Right atrium auricular region (tissue), 2 donors: ENCODE measurements around the gene CCDC69. TPM values are rescaled to one million over a fixed set of nuclear protein-coding genes. Genes with fewer than 3 reads are reported as not detected.
A peak's percentile ranks its signal among the peaks of the same experiment; 100 is the strongest.

Experiments used
- DNase-seq: peaks from one replicate; pipeline ENCODE4 v3.0.0-alpha.2; 2019; ENCODE audit warnings: low spot score
- H3K27ac ChIP-seq, 2 donors: fragments of 200-600 bp; sonication (generic); 1 replicate in 1 of 2; 2 replicates in 1 of 2; pipeline ENCODE4 v1.5.1; 2016 to 2019
- H3K27me3 ChIP-seq, 2 donors: fragments of 200-600 bp; sonication (generic); one replicate each; pipeline versions ENCODE4 v1.5.1 to v1.6.0; 2017 to 2019
- H3K36me3 ChIP-seq: fragments of 200-600 bp; sonication (generic); one replicate; pipeline ENCODE4 v1.5.1; 2016
- H3K4me1 ChIP-seq, 2 donors: fragments of 200-600 bp; sonication (generic); one replicate each; pipeline versions ENCODE4 v1.5.1 to v1.6.0; 2017 to 2019
- H3K4me3 ChIP-seq, 2 donors: fragments of 200-600 bp; sonication (generic); 1 replicate in 1 of 2; 2 replicates in 1 of 2; pipeline ENCODE4 v1.5.1; 2017 to 2019; ENCODE audit warnings: mild to moderate bottlenecking in 1 of 2, moderate library complexity in 1 of 2
- H3K9me3 ChIP-seq, 2 donors: fragments of 200-600 bp; sonication (generic); one replicate each; pipeline ENCODE4 v1.5.1; 2019
- CTCF ChIP-seq, 2 donors: fragments of 200-600 bp; sonication (generic); IDR thresholded peaks; one replicate each; pipeline ENCODE4 v1.5.1; 2019; ENCODE audit warnings: antibody characterized with exemption in 2 of 2
- total RNA-seq, 2 donors: library from RNA; depleted of rRNA; stranded (reverse); fragments of >200 nt; gene quantifications; one replicate each; pipeline ENCODE4 v1.1.0, GENCODE V29; 2016

CCDC69 gene
- total RNA-seq, 2 donors from 2014 or later = 185 to 202 TPM

GRCh38 chr5:151219138-151219537, 4.8 kb downstream of the CCDC69 start:
- peaks cover 0 to 85% of the 10 kb centered on the region in 2 donors for H3K4me1 ChIP-seq
- H3K27me3 ChIP-seq = no peaks in the 10 kb centered on the region
- no peak for DNase-seq
- no peak overlapping the region for H3K4me3 ChIP-seq
- H3K9me3 ChIP-seq = no peaks in the 10 kb centered on the region
- peaks cover 10% of the 10 kb centered on the region for H3K36me3 ChIP-seq
- no peak overlapping the region for H3K27ac ChIP-seq
- no peak for TF ChIP-seq CTCF (IDR thresholded peaks at IDR 0.05)

GRCh38 chr5:151218177-151218576, 5.7 kb downstream of the CCDC69 start:
- TF ChIP-seq CTCF (IDR thresholded peaks at IDR 0.05) = no peak
- DNase-seq = no peak
- Histone ChIP-seq H3K4me3 (no peak overlapping the region), H3K27me3 (no peaks in the 10 kb centered on the region), H3K9me3 (no peaks in the 10 kb centered on the region), H3K36me3 (peaks cover 10% of the 10 kb centered on the region), H3K27ac (peak overlapping the region; percentile 12 to 30), H3K4me1 (peaks cover 0 to 93% of the 10 kb centered on the region in 2 donors)

- no peak for DNase-seq
- Histone ChIP-seq H3K27ac (peak overlapping the region in 1 of 2 donors; percentile 30), H3K27me3 (no peaks in the 10 kb centered on the region), H3K9me3 (no peaks in the 10 kb centered on the region), H3K4me1 (peaks cover 0 to 94% of the 10 kb centered on the region in 2 donors), H3K36me3 (peaks cover 10% of the 10 kb centered on the region), H3K4me3 (no peak overlapping the region)
- no peak for TF ChIP-seq CTCF (IDR thresholded peaks at IDR 0.05)
These were observed 7.1 kb downstream of the CCDC69 start for GRCh38 chr5:151216781-151217180.

- Histone ChIP-seq H3K9me3 (no peaks in the 10 kb centered on the region), H3K4me3 (no peak overlapping the region), H3K27ac (peak overlapping the region; percentile 74 to 83), H3K27me3 (no peaks in the 10 kb centered on the region), H3K36me3 (peaks cover 10% of the 10 kb centered on the region), H3K4me1 (peaks cover 0 to 94% of the 10 kb centered on the region in 2 donors)
- TF ChIP-seq CTCF (IDR thresholded peaks at IDR 0.05) = no peak
- no peak for DNase-seq
These were observed 8.4 kb downstream of the CCDC69 start for GRCh38 chr5:151215546-151215880.

- Histone ChIP-seq H3K27me3 (no peaks in the 10 kb centered on the region), H3K9me3 (no peaks in the 10 kb centered on the region), H3K36me3 (peaks cover 10% of the 10 kb centered on the region), H3K27ac (peak overlapping the region; percentile 74 to 83), H3K4me3 (no peak overlapping the region), H3K4me1 (peaks cover 0 to 87% of the 10 kb centered on the region in 2 donors)
- DNase-seq = peak; percentile 56
- no peak for TF ChIP-seq CTCF (IDR thresholded peaks at IDR 0.05)
These were observed 9.0 kb downstream of the CCDC69 start for GRCh38 chr5:151214614-151215545.
